Activated T-cell treated with anti-CD3 and anti-CD28 coated beads for 24 hours (primary cell): ENCODE measurements around the gene TUBB8.
"Not testable (repeated sequence)": the region's sequence is repeated elsewhere in the genome, so short reads cannot be mapped to it uniquely, and the experiment has no call there.

ENCODE experiments used
- DNase-seq: peaks from one replicate; pipeline ENCODE4 v3.0.0-alpha.2; 2020; ENCODE audit warnings: low read depth

Gene TUBB8

DNA sequence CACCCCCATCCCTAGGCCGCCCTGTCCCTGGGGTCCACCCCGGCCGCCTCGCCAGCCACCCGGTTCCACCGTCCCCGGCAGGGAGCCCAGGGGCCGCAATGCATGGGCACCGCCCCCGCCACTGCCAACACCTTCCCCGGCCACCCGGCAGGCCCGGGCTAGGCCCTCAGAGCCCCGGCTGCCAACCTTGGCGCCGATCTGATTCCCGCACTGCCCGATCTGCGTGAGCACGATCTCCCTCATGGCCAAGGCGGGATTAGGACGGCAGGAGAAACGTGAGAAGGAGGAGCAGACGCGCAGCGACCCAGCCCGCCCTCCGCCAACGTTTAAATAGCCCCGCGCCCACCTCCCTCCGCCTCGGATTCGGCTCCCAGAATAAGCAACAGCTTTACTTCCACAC lies at the start of gene TUBB8:
TSS of gene TUBB8 (minus strand) at position 301 of the 400 bp plus-strand sequence. CDS start at position 243, 58 bp downstream.
- DNase-seq: no peak

DNA sequence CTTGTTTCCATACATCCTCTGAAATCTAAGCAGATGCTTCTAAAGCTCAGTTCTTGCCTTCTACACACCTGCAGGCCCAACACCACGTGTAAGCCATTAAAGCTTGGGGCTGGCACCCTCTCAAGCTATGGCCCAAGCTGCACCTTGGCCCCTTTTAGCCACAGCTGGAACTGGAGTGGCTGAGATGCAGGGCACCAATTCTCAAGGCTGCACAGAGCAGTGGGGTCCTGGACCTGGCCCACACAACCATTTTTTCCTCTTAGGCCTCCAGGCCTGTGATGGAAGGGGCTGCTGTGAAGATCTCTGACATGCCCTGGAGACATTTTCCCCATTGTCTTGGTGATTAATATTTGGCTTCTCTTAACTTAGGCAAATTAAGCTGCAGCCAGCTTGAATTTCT lies 47.4 kb upstream of the TUBB8 start:
- DNase-seq: no peak

DNA sequence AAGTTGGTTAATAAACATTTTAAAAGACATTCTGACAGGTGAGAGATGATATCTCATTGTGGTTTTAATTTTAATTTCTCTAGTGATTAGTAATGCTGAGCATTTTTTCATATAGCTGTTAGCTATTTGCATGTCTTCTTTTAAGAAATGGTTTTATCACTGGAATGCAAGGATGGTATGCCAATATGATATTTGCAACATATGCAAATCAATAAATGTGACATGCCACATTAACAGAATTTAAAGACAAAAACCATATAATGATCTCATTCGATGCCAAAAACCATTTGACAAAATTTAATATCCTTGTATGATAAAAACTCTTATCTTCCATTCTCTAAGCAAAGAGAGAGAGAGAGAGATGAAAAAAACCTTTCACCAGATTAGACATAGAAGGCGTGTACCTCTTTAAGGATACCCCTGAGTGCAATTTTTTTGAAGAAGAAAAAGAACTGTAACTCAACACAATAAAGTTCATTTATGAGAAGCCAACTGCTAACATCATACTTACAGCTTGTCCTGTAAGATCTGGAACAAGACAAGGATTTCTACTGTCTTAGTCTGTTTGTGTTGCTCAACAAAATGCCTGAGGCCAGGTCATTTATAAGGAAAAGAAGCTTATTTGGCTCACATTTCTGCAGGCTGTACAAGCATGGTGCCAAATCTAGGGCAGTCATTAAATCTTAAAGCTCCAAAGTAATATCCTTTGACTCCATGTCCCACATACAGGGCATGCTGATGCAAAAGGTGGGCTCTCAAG lies 46.4 kb upstream of the TUBB8 start:
- DNase-seq: no peak

DNA sequence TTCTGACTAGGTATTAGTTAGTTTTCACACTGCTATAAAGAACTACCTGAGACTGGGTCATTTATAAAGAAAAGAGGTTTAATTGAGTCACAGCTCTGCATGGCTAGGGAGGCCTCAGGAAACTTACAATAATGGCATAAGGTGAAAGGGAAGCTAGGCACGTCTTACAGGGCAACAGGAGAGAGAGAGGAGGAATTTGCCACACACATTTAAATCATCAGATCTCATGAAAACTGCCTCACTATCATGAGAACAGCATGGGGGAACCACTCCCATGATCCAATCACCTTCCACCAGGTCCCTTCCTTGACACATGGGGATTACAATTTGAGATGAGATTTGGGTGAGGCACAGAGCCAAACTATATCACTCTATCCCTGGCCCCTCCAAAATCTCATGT lies 45.5 kb upstream of the TUBB8 start:
- no peak for DNase-seq

DNA sequence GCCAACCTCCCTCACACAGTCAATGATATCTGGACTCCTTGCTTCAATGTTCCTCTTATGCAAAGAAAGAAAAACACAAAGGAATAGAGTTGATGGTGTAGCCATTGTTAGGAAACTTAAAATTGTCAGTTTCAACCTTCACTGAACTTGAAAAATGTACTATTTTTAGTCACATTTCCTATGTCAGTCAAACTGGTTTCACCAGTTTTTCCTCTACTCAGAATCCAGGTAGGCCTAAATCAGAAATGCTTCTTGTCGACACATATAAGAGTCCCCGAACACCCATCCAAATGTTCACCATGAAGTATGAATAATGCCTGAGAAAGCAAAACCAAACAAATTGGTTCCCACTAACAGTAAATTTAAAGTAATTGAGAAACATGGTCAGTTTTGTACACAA lies 43.8 kb upstream of the TUBB8 start:
- no peak for DNase-seq

DNA sequence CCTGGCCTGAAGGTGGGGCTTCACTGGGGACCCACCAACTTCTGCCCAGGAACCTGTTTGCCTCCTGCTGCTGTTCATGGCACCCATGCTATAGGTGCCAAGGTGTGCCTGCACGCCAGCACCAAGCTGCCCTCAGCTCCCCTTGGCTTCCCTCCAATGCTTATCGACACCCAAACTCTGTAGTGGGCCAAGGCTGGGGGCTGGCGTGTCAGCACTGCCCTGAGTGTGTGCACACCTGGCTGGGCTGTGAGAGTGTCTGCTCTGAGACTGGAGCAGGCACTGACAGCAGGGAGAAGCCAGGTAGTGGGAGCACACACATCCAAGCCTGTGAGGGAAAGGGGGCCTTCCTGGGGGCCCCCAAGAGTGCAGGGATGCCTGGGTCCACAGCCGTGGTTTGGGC lies 43.1 kb upstream of the TUBB8 start:
- DNase-seq: no peak

DNA sequence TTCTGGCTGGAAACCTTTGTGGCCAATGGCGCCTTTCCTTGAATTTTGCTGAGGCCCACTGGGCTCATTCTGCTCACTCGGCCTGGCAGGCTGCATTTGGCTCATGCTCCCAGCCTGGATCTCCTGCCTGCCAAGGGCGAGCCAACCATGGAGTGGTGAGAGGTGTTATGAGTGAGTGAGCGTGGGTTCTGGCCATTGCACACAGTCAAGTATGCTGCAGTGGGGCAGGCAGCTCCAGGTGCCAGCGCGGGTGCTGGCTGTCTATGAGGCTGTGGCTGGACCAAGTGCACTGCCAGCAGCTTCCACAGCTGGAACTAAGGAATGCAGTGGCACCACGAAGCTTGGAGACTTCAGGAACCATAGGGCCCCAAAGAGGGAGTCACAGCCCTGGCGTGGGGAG lies 42.2 kb upstream of the TUBB8 start:
- DNase-seq: no peak

DNA sequence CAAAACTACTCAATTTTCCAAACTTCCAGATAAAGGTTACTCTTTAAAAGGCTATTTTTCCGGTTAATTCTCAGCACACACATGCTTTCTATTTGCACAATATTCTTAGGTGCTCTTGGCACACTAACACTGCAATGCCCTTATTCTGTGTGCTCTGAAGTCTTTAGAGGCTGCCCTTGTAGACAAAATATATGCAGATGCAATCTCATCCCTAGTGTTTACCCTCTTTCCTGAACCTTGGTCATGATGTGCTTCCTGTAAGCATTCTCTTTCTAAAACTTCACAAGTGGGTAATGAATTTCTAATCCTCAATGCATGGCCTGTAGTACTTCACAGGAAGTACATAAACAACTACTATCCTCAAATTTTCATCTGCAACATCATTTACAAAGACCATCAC lies 41.1 kb upstream of the TUBB8 start:
- DNase-seq: no peak

DNA sequence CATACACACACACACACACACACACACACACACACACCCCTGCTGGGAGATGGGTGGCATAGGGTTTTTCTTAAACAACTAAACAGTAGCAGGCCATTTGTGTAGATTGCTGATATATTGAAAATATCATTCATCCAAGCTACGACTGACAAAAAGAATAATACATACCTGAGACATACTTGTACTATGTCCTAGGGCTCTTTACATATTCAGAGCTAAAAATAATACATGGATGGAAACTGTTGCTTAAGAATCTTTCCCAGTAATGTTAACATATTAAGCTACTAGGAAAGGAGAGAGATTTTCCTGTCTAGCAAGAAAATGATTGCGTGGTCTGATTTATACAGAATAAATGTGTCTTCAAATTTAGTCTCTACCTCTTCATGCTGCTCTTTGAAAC lies 40.2 kb upstream of the TUBB8 start:
- no peak for DNase-seq

DNA sequence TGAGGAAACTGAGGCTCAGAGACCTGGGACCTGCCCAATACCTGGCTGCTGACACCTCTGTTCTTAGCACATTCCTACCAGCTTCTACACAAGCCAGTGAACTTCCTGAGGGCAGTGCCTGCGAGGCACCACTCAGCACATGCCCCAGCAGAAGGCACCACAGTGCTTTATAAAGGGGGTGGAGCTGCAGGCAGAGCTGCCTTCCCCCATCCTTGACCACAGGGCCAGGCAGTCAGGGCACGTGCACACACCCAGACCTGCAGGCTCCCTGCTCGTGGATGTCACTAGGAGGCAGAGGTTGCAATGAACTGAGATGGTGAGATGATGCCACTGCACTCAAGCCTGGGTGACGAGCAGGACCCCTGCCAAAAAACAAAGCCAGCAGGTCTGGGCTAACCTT lies 39.2 kb upstream of the TUBB8 start:
- DNase-seq: no peak

DNA sequence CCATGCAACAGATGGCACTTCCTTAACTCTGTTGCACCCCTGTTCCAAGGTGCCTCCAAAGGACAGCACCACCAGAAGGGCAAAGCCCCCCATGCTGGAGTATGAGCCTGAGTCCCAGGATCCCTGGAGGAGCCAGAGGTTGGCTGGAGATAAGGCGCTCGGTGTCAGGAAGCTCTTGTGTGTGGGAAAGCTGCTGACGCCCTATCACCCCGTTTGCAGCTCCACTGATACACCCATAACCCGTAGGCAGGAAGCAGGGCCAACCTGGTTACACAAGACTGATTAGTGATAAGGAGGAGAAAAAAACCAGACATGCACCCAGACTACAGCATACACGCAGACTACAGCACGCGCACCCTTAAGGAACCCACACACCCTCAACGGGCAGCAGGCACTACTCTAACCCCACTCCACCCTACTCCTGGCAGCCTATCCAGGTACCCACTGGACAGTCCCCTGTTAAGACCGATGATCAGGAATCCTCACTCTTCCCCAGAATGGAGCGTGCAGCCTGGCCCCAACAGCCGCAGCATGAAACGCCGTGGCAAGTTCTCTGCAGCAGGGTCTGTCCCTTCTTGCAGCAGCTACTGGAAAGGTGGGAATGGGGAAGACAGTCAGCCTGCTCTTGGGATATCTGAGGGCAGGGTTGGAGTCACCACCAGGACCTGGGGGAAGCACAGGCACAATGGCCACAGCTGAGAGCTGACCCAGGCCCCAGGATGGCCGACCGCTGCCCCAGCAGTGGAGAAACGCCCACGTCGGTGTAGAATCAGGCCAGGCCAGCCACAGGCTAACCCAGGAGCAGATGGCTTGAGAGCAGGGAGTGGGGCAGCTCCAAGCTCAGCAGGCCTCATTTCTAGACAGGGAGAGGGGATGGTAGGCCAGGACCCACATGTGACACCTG lies 38.3 kb upstream of the TUBB8 start:
- no peak for DNase-seq

DNA sequence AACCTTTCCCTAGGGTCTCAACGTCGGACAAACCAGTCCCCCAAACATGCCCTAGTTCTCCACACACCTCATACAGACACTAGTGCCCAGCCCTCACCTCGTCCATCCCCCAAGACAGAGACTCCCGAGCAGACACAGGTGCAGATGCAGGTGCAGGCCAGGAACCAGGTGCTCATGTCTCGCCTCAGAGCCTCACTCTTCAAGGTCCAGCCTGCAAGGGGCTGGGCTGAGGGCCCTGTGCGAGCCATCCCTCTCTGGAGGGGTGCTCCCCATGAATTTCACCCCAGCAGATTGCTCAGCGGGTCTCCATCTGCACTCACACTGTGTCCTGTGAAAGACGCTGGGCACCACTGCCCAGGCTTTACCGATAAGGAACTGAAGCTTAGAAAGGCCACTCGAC lies 36.9 kb upstream of the TUBB8 start:
- DNase-seq: no peak

DNA sequence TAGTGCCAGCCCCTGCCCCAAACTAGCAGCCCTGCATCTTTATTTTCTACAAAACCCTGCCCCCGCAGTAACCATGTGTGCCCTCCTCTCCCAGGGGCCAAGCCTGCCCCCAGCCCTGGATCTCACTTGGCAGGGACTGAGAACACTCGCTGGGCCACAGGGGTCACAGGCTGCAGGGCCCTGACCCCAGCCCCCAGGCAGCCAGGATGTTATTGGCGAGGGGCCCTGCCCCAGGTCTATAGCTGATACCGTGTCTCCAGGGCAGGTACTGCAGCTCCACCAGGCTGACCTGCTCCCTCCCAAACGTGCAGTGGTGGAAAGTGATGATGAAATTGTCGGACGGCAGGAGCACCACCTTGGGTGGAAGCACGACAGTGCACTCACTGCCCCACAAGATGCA lies 35.9 kb upstream of the TUBB8 start:
- no peak for DNase-seq

DNA sequence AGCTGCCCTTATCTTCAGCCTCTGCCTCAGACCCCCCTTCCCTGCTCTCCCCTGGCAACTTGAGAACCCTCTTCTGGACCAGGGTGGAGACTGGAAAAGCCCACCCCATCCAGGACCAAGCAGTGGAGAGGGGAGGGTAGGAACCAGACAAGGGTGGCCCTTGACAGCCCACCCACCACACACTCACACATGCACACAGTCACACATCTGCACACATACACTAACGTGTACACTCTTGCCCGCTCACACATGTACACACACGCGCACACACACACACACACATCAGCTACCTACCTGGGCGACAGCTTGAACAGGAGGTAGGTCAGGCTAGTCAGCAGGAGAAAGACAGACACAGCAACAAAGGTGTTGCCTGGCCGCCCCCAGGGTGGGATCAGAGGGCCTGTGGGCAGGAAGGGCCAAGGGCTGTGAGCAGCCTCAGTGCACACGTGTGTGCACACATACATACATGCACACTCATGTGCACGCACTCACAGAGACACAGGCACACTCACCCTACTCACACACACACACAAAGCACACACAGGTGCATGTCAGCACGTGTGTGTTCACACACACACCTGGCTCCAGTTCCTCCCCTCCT lies 34.9 kb upstream of the TUBB8 start:
- no peak for DNase-seq

DNA sequence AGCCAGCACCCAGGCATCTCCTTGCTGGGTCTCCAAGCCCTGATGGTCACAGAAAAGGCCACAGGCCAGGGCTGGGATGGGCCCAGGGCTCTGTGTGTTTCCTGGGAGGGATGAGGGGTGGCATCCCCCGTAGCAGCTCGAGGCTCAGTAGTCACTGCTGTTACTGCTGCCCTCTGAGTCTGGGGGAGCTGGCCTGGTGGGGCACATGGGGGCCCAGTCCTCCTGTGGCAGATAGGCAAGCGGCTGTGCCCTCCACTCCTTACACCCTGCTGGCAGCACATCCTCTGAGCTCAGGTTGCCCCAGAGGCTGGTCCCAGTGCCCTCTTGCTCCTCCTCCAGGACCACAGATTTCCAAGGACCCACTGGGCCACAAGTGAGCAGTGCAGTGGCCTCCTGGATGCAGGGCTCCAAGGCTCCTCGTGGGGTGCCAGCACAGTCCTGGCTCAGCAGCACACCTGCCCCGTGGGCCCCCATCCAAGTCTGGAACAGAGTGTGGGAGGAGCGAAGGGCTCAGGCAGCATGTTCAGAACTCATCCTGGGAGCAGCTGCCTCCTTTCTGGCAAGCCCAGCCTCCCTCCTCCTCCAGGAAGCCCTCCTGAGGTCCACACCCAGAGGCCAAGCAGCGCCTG lies 31.5 kb upstream of the TUBB8 start:
- DNase-seq: no peak

DNA sequence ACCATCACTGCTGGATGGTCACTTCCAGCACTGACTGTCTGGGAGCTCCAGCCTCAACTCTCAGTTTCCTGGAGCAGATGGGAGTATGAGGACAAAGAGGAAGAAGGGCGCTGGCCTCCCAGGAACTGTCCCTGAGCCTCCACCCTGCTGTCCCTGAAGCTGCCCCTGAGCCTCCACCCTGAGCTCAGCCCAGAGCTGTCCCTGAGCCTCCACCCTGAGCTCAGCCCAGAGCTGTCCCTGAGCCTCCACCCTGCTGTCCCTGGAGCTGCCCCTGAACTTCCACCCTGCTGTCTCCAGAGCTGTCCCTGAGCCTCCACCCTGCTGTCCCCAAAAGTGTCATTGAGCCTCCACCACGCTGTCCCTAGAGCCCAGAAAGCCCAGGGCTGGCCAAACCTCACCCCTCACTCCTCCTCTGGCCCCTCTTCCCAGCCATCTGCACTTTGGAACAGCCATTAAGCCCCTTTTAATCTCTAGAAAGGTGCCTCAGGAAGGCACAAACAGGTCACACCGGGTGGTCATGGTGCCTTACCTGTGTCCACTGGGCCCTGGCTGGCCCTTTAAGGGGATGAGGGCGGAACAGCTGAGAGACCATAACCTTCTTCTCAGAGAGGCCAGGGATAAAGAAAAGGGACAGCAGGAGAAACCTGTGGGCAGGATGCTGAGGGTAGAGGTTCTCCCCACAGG lies 30.6 kb upstream of the TUBB8 start:
- DNase-seq: no peak

DNA sequence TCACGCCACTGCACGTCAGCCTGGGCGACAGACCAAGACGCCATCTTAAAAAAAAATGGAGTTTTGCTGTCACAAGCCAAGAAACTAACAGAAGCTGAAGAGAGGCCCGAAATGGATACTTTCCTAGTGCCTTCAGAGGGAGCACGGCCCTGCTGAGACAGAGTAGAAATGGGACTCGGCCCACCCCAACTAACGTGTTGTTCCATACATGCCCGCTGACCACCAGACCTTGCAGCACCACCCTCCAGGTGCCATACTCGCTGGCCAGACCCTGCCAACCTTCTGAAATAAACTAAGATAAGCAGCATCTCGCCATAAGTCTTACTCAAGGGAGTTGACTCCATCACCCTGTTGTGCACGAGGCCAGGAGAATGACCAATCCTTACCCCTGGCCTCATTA lies 29.5 kb upstream of the TUBB8 start:
- DNase-seq: no peak

DNA sequence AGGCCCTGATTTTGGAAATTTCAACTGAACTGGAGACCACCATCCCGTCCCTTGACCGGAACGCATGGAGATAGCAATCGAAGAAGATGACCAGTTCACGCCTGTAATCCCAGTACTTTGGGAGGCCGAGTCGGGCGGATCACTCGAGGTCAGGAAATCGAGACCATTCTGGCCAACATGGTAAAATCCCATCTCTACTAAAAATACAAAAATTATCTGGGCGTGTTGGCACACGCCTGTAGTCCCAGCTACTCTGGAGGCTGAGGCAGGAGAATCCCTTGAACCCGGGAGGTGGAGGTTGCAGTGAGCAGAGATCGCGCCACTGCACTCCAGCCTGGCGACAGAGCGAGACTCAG lies 25.1 kb upstream of the TUBB8 start:
- DNase-seq: not testable (repeated sequence)

DNA sequence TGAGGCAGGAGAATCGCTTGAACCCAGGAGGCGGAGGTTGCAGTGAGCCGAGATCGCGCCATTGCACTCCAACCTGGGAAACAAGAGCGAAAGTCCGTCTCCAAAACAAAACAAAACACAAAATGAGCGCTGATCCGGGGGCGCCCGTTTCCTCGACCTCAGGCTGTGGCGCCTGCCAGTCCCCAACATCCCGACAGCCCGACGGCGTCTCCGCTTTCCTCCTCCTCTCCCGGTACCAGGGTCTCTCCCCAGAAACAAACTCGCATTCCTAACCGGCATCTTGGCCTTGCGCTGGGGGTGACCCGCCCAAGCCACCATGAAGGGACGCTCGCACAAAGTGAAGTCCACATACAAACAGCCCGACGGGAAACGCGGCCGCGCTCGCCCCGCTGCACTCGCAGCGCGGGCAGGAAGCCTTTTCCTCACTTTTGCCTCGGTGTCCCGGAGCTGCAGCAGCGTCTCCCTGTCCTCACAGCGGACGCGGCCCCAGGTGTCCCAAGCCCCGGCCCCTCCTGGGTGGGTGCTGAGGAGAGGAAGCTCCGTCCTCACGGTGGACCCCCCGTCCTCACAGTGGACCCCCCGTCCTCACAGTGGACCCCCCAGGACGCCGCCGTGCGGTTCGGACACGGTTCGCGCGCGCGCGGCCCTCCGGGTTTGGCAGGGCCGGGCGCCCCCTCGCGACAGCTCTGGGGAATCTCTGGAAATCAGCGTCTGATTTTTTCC lies 24.6 kb upstream of the TUBB8 start:
- peak; percentile 19 for DNase-seq

DNA sequence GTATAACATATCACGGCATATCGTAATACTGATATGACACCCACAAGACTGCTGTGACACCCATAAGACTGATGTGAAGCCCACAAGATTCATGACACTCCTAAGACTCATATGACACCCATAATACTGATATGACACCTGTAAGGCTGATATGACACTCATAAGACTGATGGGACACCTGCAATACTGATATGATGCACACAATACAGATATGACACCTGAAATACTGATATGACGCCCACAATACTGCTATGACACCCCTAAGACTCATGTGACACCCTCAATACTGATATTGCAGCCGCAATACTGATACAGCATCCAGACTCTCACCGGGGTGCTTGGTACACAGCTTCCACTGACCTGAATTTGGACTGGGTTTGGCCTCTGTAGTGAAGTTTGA lies 19.1 kb upstream of the TUBB8 start:
- not testable (repeated sequence) for DNase-seq

DNA sequence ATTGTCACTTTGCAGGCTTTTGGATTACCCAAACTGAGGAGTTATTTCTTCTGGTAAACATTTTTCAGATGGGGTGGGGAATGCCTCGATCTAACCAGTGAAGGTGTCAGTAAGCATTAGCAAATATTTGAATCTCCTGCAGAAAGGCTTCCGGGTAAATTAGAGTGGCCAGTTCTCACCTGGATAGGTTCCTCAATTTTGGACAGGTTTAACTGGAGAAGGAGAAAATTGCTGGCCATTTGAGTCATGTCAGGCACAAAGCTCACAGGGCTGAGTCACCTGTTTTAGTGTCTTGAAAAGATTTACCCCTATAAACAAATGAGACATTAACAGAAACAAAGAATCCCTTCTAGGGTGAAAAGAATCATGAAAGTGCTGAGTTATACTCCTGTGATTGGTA lies 830 bp upstream of the TUBB8 start:
- DNase-seq: not testable (repeated sequence)
